Small intestine (tissue), 7 donors: ENCODE data around the gene SYMPK. TPM values are rescaled to one million over a fixed set of nuclear protein-coding genes. Genes with fewer than 3 reads are reported as not detected.

ENCODE experiments used
- DNase-seq, 2 donors: peaks; one replicate each; pipeline versions ENCODE4 v3.0.0 to v3.0.0-alpha.2; 2013
- FAIRE-seq: peaks from 2 replicates; lab custom pipeline; 2012; peaks lifted over from hg19 to GRCh38; lab: Jason Lieb, UNC
- H3K27ac ChIP-seq, 3 donors: one replicate each; pipeline ENCODE4 v1.5.1; 2013; ENCODE audit warnings: low read length in 2 of 3, mild to moderate bottlenecking in 2 of 3, control low read depth in 1 of 3, inconsistent platforms in 1 of 3, low read depth in 1 of 3, moderate library complexity in 1 of 3
- H3K27me3 ChIP-seq, 3 donors: one replicate each; pipeline ENCODE4 v1.6.1; 2013; ENCODE audit warnings: low read length in 3 of 3, inconsistent platforms in 1 of 3; ENCODE audit not compliant: control insufficient read depth in 3 of 3, insufficient read depth in 3 of 3
- H3K36me3 ChIP-seq, 3 donors: one replicate each; pipeline ENCODE4 v1.6.1; 2013; ENCODE audit warnings: low read length in 3 of 3, inconsistent platforms in 1 of 3, low read depth in 1 of 3, mild to moderate bottlenecking in 1 of 3, moderate library complexity in 1 of 3; ENCODE audit not compliant: control insufficient read depth in 3 of 3, insufficient read depth in 2 of 3
- H3K4me1 ChIP-seq, 3 donors: one replicate each; pipeline ENCODE4 v1.6.1; 2013; ENCODE audit warnings: low read length in 2 of 3, inconsistent platforms in 1 of 3, low read depth in 1 of 3, mild to moderate bottlenecking in 1 of 3, moderate library complexity in 1 of 3; ENCODE audit not compliant: control insufficient read depth in 3 of 3, insufficient read depth in 2 of 3
- H3K4me3 ChIP-seq, 3 donors: one replicate each; pipeline ENCODE4 v1.5.1; 2013; ENCODE audit warnings: low read length in 3 of 3, control low read depth in 1 of 3, inconsistent platforms in 1 of 3, low read depth in 1 of 3, mild to moderate bottlenecking in 1 of 3, moderate library complexity in 1 of 3
- H3K9me3 ChIP-seq, 2 donors: one replicate each; pipeline ENCODE4 v1.6.1; 2013; ENCODE audit warnings: low read depth in 1 of 2, low read length in 1 of 2; ENCODE audit not compliant: control insufficient read depth in 2 of 2, insufficient read depth in 1 of 2
- WGBS, 3 donors: extraction: QIAGEN DNeasy Blood & Tissue Kit; methylation state at CpG; one replicate each; pipeline ENCODE4 v1.1.7; 2013; 5-methylcytosine and 5-hydroxymethylcytosine counted together
- polyA plus RNA-seq, 4 donors: library from polyadenylated mRNA; stranded (reverse) in 3 of 4; unstranded in 1 of 4; fragments of 200-250 nt in 3 of 4; fragments of 120-200 nt in 1 of 4; gene quantifications; one replicate each; pipeline versions ENCODE4 v1.2.1 to v1.2.3, GENCODE V29; 2013
- donor health status: healthy with polysubstance abuse.
- donor health status: control.
- donor health status: control.
- donor health status: Bipolar disorder and iron deficiency.
- donor health status: healthy.

Gene SYMPK
- polyA plus RNA-seq, 4 donors, result 64.8 to 106 (median 72.4) TPM

GRCh38 chr19:45895519-45895972, 32.6 kb upstream of the SYMPK start:
- H3K9me3 ChIP-seq, result no peaks in the 10 kb centered on the region
- H3K4me3 ChIP-seq, result no peak overlapping the region
- FAIRE-seq, result no peak
- peaks cover 0 to 65% (median 5%) of the 10 kb centered on the region in 3 donors for H3K36me3 ChIP-seq
- 73 to 82% (median 81%) methylated on average over 9 of the region's 9 CpGs for WGBS, 3 donors
- peaks cover 0 to 26% (median 0%) of the 10 kb centered on the region in 3 donors for H3K4me1 ChIP-seq
- peak in 1 of 2 donors; percentile 86 for DNase-seq
- no peaks in the 10 kb centered on the region for H3K27me3 ChIP-seq
- peak overlapping the region in 1 of 3 donors; percentile 36 for H3K27ac ChIP-seq

GRCh38 chr19:45890877-45891276, 27.9 kb upstream of the SYMPK start:
- no peaks in the 10 kb centered on the region for H3K27me3 ChIP-seq
- no peak for FAIRE-seq
- H3K4me1 ChIP-seq, result peaks cover 0 to 21% (median 0%) of the 10 kb centered on the region in 3 donors
- no peak for DNase-seq
- H3K4me3 ChIP-seq, result no peak overlapping the region
- H3K9me3 ChIP-seq, result no peaks in the 10 kb centered on the region
- peaks cover 0 to 42% (median 2%) of the 10 kb centered on the region in 3 donors for H3K36me3 ChIP-seq
- WGBS, 3 donors, result 89 to 90% (median 89%) methylated on average over 8 to 17 of the region's 17 CpGs
- no peak overlapping the region for H3K27ac ChIP-seq

GRCh38 chr19:45889210-45889885, 26.4 kb upstream of the SYMPK start:
- Histone ChIP-seq H3K4me1 (peaks cover 0 to 13% (median 4%) of the 10 kb centered on the region in 3 donors), H3K9me3 (no peaks in the 10 kb centered on the region), H3K27ac (no peak overlapping the region), H3K27me3 (no peaks in the 10 kb centered on the region), H3K4me3 (no peak overlapping the region), H3K36me3 (peaks cover 0 to 35% (median 3%) of the 10 kb centered on the region in 3 donors)
- DNase-seq (no peak), FAIRE-seq (no peak)
- WGBS, 3 donors, result 67 to 70% (median 70%) methylated on average over 6 of the region's 6 CpGs

- DNase-seq, result no peak
- Histone ChIP-seq H3K27me3 (no peaks in the 10 kb centered on the region), H3K9me3 (no peaks in the 10 kb centered on the region), H3K27ac (peak overlapping the region; percentile 71 to 95 (median 86)), H3K4me1 (peaks cover 2 to 26% (median 6%) of the 10 kb centered on the region in 3 donors), H3K4me3 (peak overlapping the region in 2 of 3 donors; percentile 67 to 71), H3K36me3 (peaks cover 0 to 35% (median 3%) of the 10 kb centered on the region in 3 donors)
- WGBS, 3 donors, result 50 to 65% (median 60%) methylated on average over 10 of the region's 10 CpGs
- no peak for FAIRE-seq
Measured at GRCh38 chr19:45887200-45887710, 24.3 kb upstream of the SYMPK start.

- FAIRE-seq (no peak), DNase-seq (peak; percentile 95 to 96)
- H3K4me3 ChIP-seq, result peak overlapping the region; percentile 67 to 79 (median 71)
- H3K27ac ChIP-seq, result peak overlapping the region; percentile 71 to 95 (median 86)
- 0 to 2% (median 1%) methylated on average over 29 to 32 of the region's 32 CpGs for WGBS, 3 donors
- peaks cover 0 to 29% (median 3%) of the 10 kb centered on the region in 3 donors for H3K36me3 ChIP-seq
- peaks cover 2 to 32% (median 6%) of the 10 kb centered on the region in 3 donors for H3K4me1 ChIP-seq
- no peaks in the 10 kb centered on the region for H3K27me3 ChIP-seq
- no peaks in the 10 kb centered on the region for H3K9me3 ChIP-seq
Measured at GRCh38 chr19:45886427-45887199, 23.7 kb upstream of the SYMPK start.

- Histone ChIP-seq H3K4me1 (peaks cover 2 to 41% (median 6%) of the 10 kb centered on the region in 3 donors), H3K4me3 (peak within 1 kb of the TSS; percentile 67 to 79 (median 71)), H3K27me3 (no peaks in the 10 kb centered on the region), H3K27ac (peak within 1 kb of the TSS; percentile 71 to 95 (median 86)), H3K9me3 (no peaks in the 10 kb centered on the region), H3K36me3 (peaks cover 0 to 25% (median 3%) of the 10 kb centered on the region in 3 donors)
- no peak for FAIRE-seq
- WGBS, 3 donors, result 0% methylated on average over 70 to 107 of the region's 107 CpGs
- peak; percentile 95 to 97 for DNase-seq
Measured at GRCh38 chr19:45885556-45886426, 22.8 kb upstream of the SYMPK start, which contains the start of gene IRF2BP1. Gene IRF2BP1 (minus strand): TSS chr19:45886141. CDS start chr19:45885774, 367 bp downstream.

- Histone ChIP-seq H3K4me3 (peak overlapping the region; percentile 67 to 79 (median 71)), H3K27ac (peak overlapping the region; percentile 21 to 95 (median 86)), H3K36me3 (peaks cover 0 to 20% (median 3%) of the 10 kb centered on the region in 3 donors), H3K27me3 (no peaks in the 10 kb centered on the region), H3K4me1 (peaks cover 2 to 43% (median 6%) of the 10 kb centered on the region in 3 donors), H3K9me3 (no peaks in the 10 kb centered on the region)
- DNase-seq, result no peak
- FAIRE-seq, result no peak
- 41 to 60% (median 49%) methylated on average over 58 to 72 of the region's 72 CpGs for WGBS, 3 donors
Measured at GRCh38 chr19:45884682-45885555, 22.0 kb upstream of the SYMPK start.
